Heart left ventricle (tissue), 16 donors: ENCODE results near the gene PSMD3. TPM values are rescaled to one million over a fixed set of nuclear protein-coding genes. Genes with fewer than 3 reads are reported as not detected.

Experiments used
- ATAC-seq, 4 donors: fragments of 200-7000 bp; cut with Tn5 transposase; one replicate each; pipeline ENCODE4 v1.9.1; 2020 to 2022; ENCODE audit warnings: moderate library complexity in 4 of 4, mild to moderate bottlenecking in 3 of 4, moderate number of reproducible peaks in 1 of 4
- DNase-seq, 5 donors: peaks; one replicate each; pipeline ENCODE4 v3.0.0-alpha.2; 2020
- H3K27ac ChIP-seq, 12 donors: fragments of 200-600 bp; sonication (generic) in 4 of 12; one replicate each; pipeline versions ENCODE4 v1.5.0 to v1.8.0; 2016 to 2022; ENCODE audit warnings: mild to moderate bottlenecking in 2 of 12
- H3K27me3 ChIP-seq, 9 donors: fragments of 200-600 bp; sonication (generic) in 2 of 9; one replicate each; pipeline versions ENCODE4 v1.5.1 to v1.8.0; 2016 to 2022; ENCODE audit warnings: mild to moderate bottlenecking in 3 of 9
- H3K36me3 ChIP-seq, 9 donors: fragments of 200-600 bp; sonication (generic) in 2 of 9; one replicate each; pipeline versions ENCODE4 v1.5.0 to v1.8.0; 2018 to 2022; ENCODE audit warnings: mild to moderate bottlenecking in 2 of 9
- H3K4me1 ChIP-seq, 12 donors: fragments of 200-600 bp; sonication (generic) in 4 of 12; one replicate each; pipeline versions ENCODE4 v1.5.0 to v1.8.0; 2016 to 2022; ENCODE audit warnings: mild to moderate bottlenecking in 3 of 12
- H3K4me3 ChIP-seq, 12 donors: fragments of 200-600 bp; sonication (generic) in 4 of 12; one replicate each; pipeline versions ENCODE4 v1.5.0 to v1.8.0; 2017 to 2022; ENCODE audit warnings: mild to moderate bottlenecking in 9 of 12, moderate library complexity in 4 of 12
- H3K9me3 ChIP-seq, 12 donors: fragments of 200-600 bp; sonication (generic) in 4 of 12; one replicate each; pipeline versions ENCODE4 v1.5.0 to v1.8.0; 2016 to 2022; ENCODE audit warnings: mild to moderate bottlenecking in 1 of 12
- POLR2A ChIP-seq, 2 donors: fragments of 450-650 bp; IDR thresholded peaks; one replicate each; pipeline ENCODE4 v1.6.1; 2017; ENCODE audit warnings: antibody characterized with exemption in 2 of 2, mild to moderate bottlenecking in 2 of 2, moderate library complexity in 2 of 2
- WGBS, 4 donors: extraction: QIAGEN DNeasy Blood & Tissue Kit in 2 of 4; methylation state at CpG; one replicate each; pipeline versions ENCODE4 v1.1.5 to v1.1.7; 2013 to 2018; 5-methylcytosine and 5-hydroxymethylcytosine counted together
- intact Hi-C, 10 donors: fragments of 100-400 bp; cut with DNase I; formaldehyde crosslinking; loops; one replicate each; pipeline versions ENCODE4 v1.11.1 to v1.14.2; 2022
- polyA plus RNA-seq, 2 donors: library from polyadenylated mRNA; stranded (reverse); fragments of 200-250 nt; gene quantifications; one replicate each; pipeline ENCODE4 v1.2.3, GENCODE V29; 2013
- total RNA-seq, 9 donors: library from RNA; depleted of rRNA in 2 of 9; stranded (reverse); fragments of >200 nt in 2 of 9; fragmentation: NEBNext Ultra II Directional in 3 of 9; extraction: Animal tissue kit (Norgen Biotek cat#: 25700) in 3 of 9; gene quantifications; one replicate each; pipeline versions ENCODE4 v1.1.0 to v1.2.4, GENCODE V29; 2016 to 2023
- TF ChIP-seq, protein P1 (sequence below), 12 donors: fragments of 200-600 bp; sonication (generic) in 4 of 12; IDR thresholded peaks; one replicate each; pipeline versions ENCODE4 v1.5.0 to v1.8.0; 2018 to 2022; ENCODE audit warnings: antibody characterized with exemption in 12 of 12, mild to moderate bottlenecking in 5 of 12
- donor health status: ischemic (EF 13 %, LVEDD 7.1; RV severe dilation, severe dysfunction).
- donor health status: healthy with polysubstance abuse.
- donor health status: DM: no; HTN: yes; CAD: no.
- donor health status: DM: no; HTN: no; CAD: no.
- donor health status: ischemic (EF 25% LVEDD 6.9; RV normal size, moderate dysfunction).
- donor health status: ischemic (EF 25% LVEDD 5.7; RV mildly dilated, moderate dysfunction).
- donor health status: healthy.
- donor health status: DM: yes; HTN: yes; CAD: no.
- donor health status: ischemic (EF 35%, LVEDD 5.7; RV mildly dilated, moderate dysfunction).
- donor health status: nonischemic (EF 11% LVEDD 7.7; RV severe dilation, severe dysfunction).
- donor health status: DM: yes; HTN: yes; CAD: no.
- donor health status: PGD.
- donor health status: ischemic (EF 29% LVEDD 5.4; RV normal size, mild dysfunction).
- donor health status: nonischemic (EF 23%, LVEDD 6.1; RV moderate dilation, normal function).

PSMD3 gene
- total and polyA plus RNA-seq, 11 donors: 68.9 to 142 (median 83.3) TPM

GRCh38 chr17:40023590-40024292 lies 43.1 kb downstream of the PSMD3 start:
- ATAC-seq: peak in 2 of 4 donors; percentile 46 to 64
- peak overlapping the region in 4 of 12 donors; percentile 2 to 29 (median 18) for H3K27ac ChIP-seq
- H3K27me3 ChIP-seq: no peaks in the 10 kb centered on the region
- TF ChIP-seq POLR2A (IDR thresholded peaks at IDR 0.05): no peak
- TF ChIP-seq, protein P1, sequence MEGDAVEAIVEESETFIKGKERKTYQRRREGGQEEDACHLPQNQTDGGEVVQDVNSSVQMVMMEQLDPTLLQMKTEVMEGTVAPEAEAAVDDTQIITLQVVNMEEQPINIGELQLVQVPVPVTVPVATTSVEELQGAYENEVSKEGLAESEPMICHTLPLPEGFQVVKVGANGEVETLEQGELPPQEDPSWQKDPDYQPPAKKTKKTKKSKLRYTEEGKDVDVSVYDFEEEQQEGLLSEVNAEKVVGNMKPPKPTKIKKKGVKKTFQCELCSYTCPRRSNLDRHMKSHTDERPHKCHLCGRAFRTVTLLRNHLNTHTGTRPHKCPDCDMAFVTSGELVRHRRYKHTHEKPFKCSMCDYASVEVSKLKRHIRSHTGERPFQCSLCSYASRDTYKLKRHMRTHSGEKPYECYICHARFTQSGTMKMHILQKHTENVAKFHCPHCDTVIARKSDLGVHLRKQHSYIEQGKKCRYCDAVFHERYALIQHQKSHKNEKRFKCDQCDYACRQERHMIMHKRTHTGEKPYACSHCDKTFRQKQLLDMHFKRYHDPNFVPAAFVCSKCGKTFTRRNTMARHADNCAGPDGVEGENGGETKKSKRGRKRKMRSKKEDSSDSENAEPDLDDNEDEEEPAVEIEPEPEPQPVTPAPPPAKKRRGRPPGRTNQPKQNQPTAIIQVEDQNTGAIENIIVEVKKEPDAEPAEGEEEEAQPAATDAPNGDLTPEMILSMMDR (IDR thresholded peaks at IDR 0.05): no peak
- no peaks in the 10 kb centered on the region for H3K9me3 ChIP-seq
- WGBS, 4 donors: 68 to 76% (median 71%) methylated on average over 10 of the region's 10 CpGs
- H3K36me3 ChIP-seq: peaks cover 0 to 92% (median 83%) of the 10 kb centered on the region in 9 donors
- peaks cover 0 to 41% (median 12%) of the 10 kb centered on the region in 12 donors for H3K4me1 ChIP-seq
- intact Hi-C loops: loop anchor here in 1 of 10 donors (10.0 kb wide), 1 partner anchor 151 kb away; the partner anchor contains the start of gene RAPGEFL1
- peak in 3 of 5 donors; percentile 56 to 67 (median 60) for DNase-seq
- H3K4me3 ChIP-seq: no peak overlapping the region

GRCh38 chr17:40024901-40025300 lies 44.3 kb downstream of the PSMD3 start:
- intact Hi-C loops: loop anchor here in 4 of 10 donors (1.0 to 10.0 kb wide), 4 partner anchors 12 to 150 kb away; partner anchors contain the start of gene RAPGEFL1 (in 1 of the 4)
- Histone ChIP-seq H3K27me3 (no peaks in the 10 kb centered on the region), H3K36me3 (peaks cover 0 to 95% (median 85%) of the 10 kb centered on the region in 9 donors), H3K27ac (no peak overlapping the region), H3K4me1 (peaks cover 0 to 33% (median 9%) of the 10 kb centered on the region in 12 donors), H3K4me3 (no peak overlapping the region), H3K9me3 (no peaks in the 10 kb centered on the region)
- no peak for DNase-seq
- ATAC-seq: no peak
- WGBS, 4 donors: 90 to 96% (median 94%) methylated on average over 8 of the region's 8 CpGs
- no peak for TF ChIP-seq POLR2A (IDR thresholded peaks at IDR 0.05)
- TF ChIP-seq, protein P1 (IDR thresholded peaks at IDR 0.05): no peak

GRCh38 chr17:40025559-40025958 lies 45.0 kb downstream of the PSMD3 start:
- Histone ChIP-seq H3K4me3 (no peak overlapping the region), H3K9me3 (no peaks in the 10 kb centered on the region), H3K27ac (no peak overlapping the region), H3K36me3 (peaks cover 0 to 95% (median 85%) of the 10 kb centered on the region in 9 donors), H3K4me1 (peaks cover 0 to 33% (median 9%) of the 10 kb centered on the region in 12 donors), H3K27me3 (no peaks in the 10 kb centered on the region)
- intact Hi-C loops: loop anchor here in 4 of 10 donors (1.0 to 10.0 kb wide), 4 partner anchors 12 to 149 kb away; partner anchors contain the start of gene RAPGEFL1 (in 1 of the 4)
- 91 to 95% (median 91%) methylated on average over 2 of the region's 2 CpGs for WGBS, 4 donors
- ATAC-seq (no peak), DNase-seq (no peak)
- TF ChIP-seq POLR2A (IDR thresholded peaks at IDR 0.05): no peak
- TF ChIP-seq, protein P1 (IDR thresholded peaks at IDR 0.05): no peak
